ENCODE measurements around the gene RBM45.

GRCh38 chr2:178152033-178152432, 39.8 kb downstream of the RBM45 start:
- TF ChIP-seq POLR2A (IDR thresholded peaks at IDR 0.05) (no peak), CTCF (IDR thresholded peaks at IDR 0.05) (no peak)

Measured in heart left ventricle (tissue), 13 donors.